BE2C (cell line): ENCODE measurements around the gene LY86.

ENCODE experiments used
- DNase-seq: peaks from one replicate; pipeline ENCODE4 v3.0.0-alpha.2; 2020
- H3K27me3 ChIP-seq: fragments of 250-450 bp; sonication (Bioruptor Pico); 2 replicates; pipeline ENCODE4 v1.5.1; 2020; ENCODE audit warnings: mild to moderate bottlenecking
- H3K36me3 ChIP-seq: fragments of 250-450 bp; sonication (Bioruptor Pico); 2 replicates; pipeline ENCODE4 v1.5.1; 2020; ENCODE audit warnings: mild to moderate bottlenecking
- H3K4me1 ChIP-seq: fragments of 250-450 bp; sonication (Bioruptor Pico); 2 replicates; pipeline ENCODE4 v1.5.1; 2020
- H3K4me3 ChIP-seq: 2 replicates; pipeline ENCODE4 v1.5.1; 2011; ENCODE audit warnings: low read depth, low read length
- H3K9me3 ChIP-seq: fragments of 250-450 bp; sonication (Bioruptor Pico); 2 replicates; pipeline ENCODE4 v1.5.1; 2020
- CTCF ChIP-seq: IDR thresholded peaks from 2 replicates; pipeline ENCODE4 v1.5.1; 2012; ENCODE audit warnings: mild to moderate bottlenecking, low read depth, low read length

The LY86 gene

GRCh38 chr6:6579281-6579680 is 9.2 kb upstream of the LY86 start:
- TF ChIP-seq CTCF = no peak
- Histone ChIP-seq H3K4me3 (no peak overlapping the region), H3K4me1 (no peaks in the 10 kb centered on the region), H3K9me3 (no peaks in the 10 kb centered on the region; the same call in 1 of the 2 replicates), H3K36me3 (no peaks in the 10 kb centered on the region), H3K27me3 (peaks cover 6% of the 10 kb centered on the region)
- no peak for DNase-seq

- DNase-seq = no peak
- H3K27me3 ChIP-seq = peaks cover 6% of the 10 kb centered on the region
- H3K4me3 ChIP-seq = no peak overlapping the region
- no peaks in the 10 kb centered on the region; the same call in 1 of the 2 replicates for H3K9me3 ChIP-seq
- no peaks in the 10 kb centered on the region for H3K4me1 ChIP-seq
- no peak for TF ChIP-seq CTCF
- no peaks in the 10 kb centered on the region for H3K36me3 ChIP-seq
Observed at GRCh38 chr6:6580225-6580856, 8.2 kb upstream of the LY86 start.

GRCh38 chr6:6581054-6581453 is 7.5 kb upstream of the LY86 start:
- H3K4me3 ChIP-seq = no peak overlapping the region
- no peak for DNase-seq
- no peaks in the 10 kb centered on the region; the same call in 1 of the 2 replicates for H3K9me3 ChIP-seq
- H3K27me3 ChIP-seq = peaks cover 6% of the 10 kb centered on the region
- no peak for TF ChIP-seq CTCF
- no peaks in the 10 kb centered on the region for H3K4me1 ChIP-seq
- H3K36me3 ChIP-seq = no peaks in the 10 kb centered on the region

- no peak for DNase-seq
- no peaks in the 10 kb centered on the region; the same call in 1 of the 2 replicates for H3K9me3 ChIP-seq
- peaks cover 6% of the 10 kb centered on the region for H3K27me3 ChIP-seq
- H3K4me3 ChIP-seq = no peak overlapping the region
- TF ChIP-seq CTCF = no peak
- no peaks in the 10 kb centered on the region for H3K36me3 ChIP-seq
- H3K4me1 ChIP-seq = no peaks in the 10 kb centered on the region
Observed at GRCh38 chr6:6582131-6582530, 6.4 kb upstream of the LY86 start.

- peak; percentile 18 for DNase-seq
- no peak for TF ChIP-seq CTCF
- no peaks in the 10 kb centered on the region; the same call in 1 of the 2 replicates for H3K9me3 ChIP-seq
- no peak overlapping the region for H3K4me3 ChIP-seq
- H3K36me3 ChIP-seq = no peaks in the 10 kb centered on the region
- H3K4me1 ChIP-seq = no peaks in the 10 kb centered on the region
- H3K27me3 ChIP-seq = peaks cover 4% of the 10 kb centered on the region; the same call in 1 of the 2 replicates
Observed at GRCh38 chr6:6583836-6584235, 4.7 kb upstream of the LY86 start.

GRCh38 chr6:6584310-6585002 is 4.1 kb upstream of the LY86 start:
- no peaks in the 10 kb centered on the region for H3K9me3 ChIP-seq
- H3K36me3 ChIP-seq = no peaks in the 10 kb centered on the region
- H3K4me1 ChIP-seq = no peaks in the 10 kb centered on the region
- TF ChIP-seq CTCF = no peak
- no peak for DNase-seq
- H3K4me3 ChIP-seq = no peak overlapping the region
- H3K27me3 ChIP-seq = no peaks in the 10 kb centered on the region; the same call in 1 of the 2 replicates
